ENCODE data around the gene BRINP1.

BRINP1 gene

GRCh38 chr9:119273984-119274665 lies 95.1 kb downstream of the BRINP1 start (continued):
- TF ChIP-seq ZBTB44 (tag by site-specific recombination; IDR thresholded peaks at IDR 0.05): no peak
- TF ChIP-seq ATF2 (tag by site-specific recombination; IDR thresholded peaks at IDR 0.05; ENCODE audit: low read depth): no peak
- no peak for TF ChIP-seq ZNF704 (tag by site-specific recombination; IDR thresholded peaks at IDR 0.05)

- TF ChIP-seq ZNF600 (tag by site-specific recombination; IDR thresholded peaks at IDR 0.05) (no peak), ZBTB21 (tag by site-specific recombination; IDR thresholded peaks at IDR 0.05) (no peak), SP2 (tag by site-specific recombination; IDR thresholded peaks at IDR 0.05) (no peak), ZSCAN5A (tag by site-specific recombination; IDR thresholded peaks at IDR 0.05) (no peak), ZBTB7A (tag by site-specific recombination; IDR thresholded peaks at IDR 0.05; ENCODE audit: low read depth) (no peak), ZNF670 (tag by site-specific recombination; IDR thresholded peaks at IDR 0.05; ENCODE audit: low read depth) (no peak), ZNF514 (tag by site-specific recombination; IDR thresholded peaks at IDR 0.05) (no peak), ZNF366 (tag by site-specific recombination; conservative IDR thresholded peaks at IDR 0.05) (no peak), ZSCAN4 (tag by site-specific recombination; IDR thresholded peaks at IDR 0.05) (no peak), ZXDB (tag by site-specific recombination; IDR thresholded peaks at IDR 0.05) (no peak), ZNF544 (tag by site-specific recombination; IDR thresholded peaks at IDR 0.05) (no peak), ZNF37A (tag by site-specific recombination; IDR thresholded peaks at IDR 0.05) (no peak), ZNF501 (tag by site-specific recombination; IDR thresholded peaks at IDR 0.05) (no peak), ZBTB48 (tag by site-specific recombination; IDR thresholded peaks at IDR 0.05) (no peak), ZNF692 (tag by site-specific recombination; IDR thresholded peaks at IDR 0.05) (no peak), MEIS1 (CRISPR knock-in tag; IDR thresholded peaks at IDR 0.05; ENCODE audit: borderline replicate concordance) (no peak), ZBTB1 (tag by site-specific recombination; IDR thresholded peaks at IDR 0.05) (no peak), ZNF837 (tag by site-specific recombination; IDR thresholded peaks at IDR 0.05) (no peak), ZNF169 (tag by site-specific recombination; IDR thresholded peaks at IDR 0.05) (no peak), ZBTB17 (tag by site-specific recombination; IDR thresholded peaks at IDR 0.05) (no peak)
- H3K36me3 ChIP-seq (ENCODE audit: control insufficient read depth in 2 of 2, insufficient read depth in 1 of 2, low read length in 2 of 2): no peaks in the 10 kb centered on the region
- H3K4me3 ChIP-seq (ENCODE audit: low read depth, low read length): no peak overlapping the region
- H3K4me1 ChIP-seq (ENCODE audit: control insufficient read depth, insufficient read depth, low read length): no peaks in the 10 kb centered on the region
- no peak overlapping the region for H3K27ac ChIP-seq (ENCODE audit: extremely low read depth, low read depth, low read length)
- H3K9me3 ChIP-seq (ENCODE audit: control insufficient read depth, insufficient read depth, low read depth, low read length): no peaks in the 10 kb centered on the region
- POLR2A ChIA-PET: no interaction called here
- CTCF ChIA-PET: no interaction called here
These were observed 95.8 kb downstream of the BRINP1 start for GRCh38 chr9:119273325-119273904.
